Measurements from ENCODE around the gene KRTAP5-3. TPM values are rescaled to one million over a fixed set of nuclear protein-coding genes. Genes with fewer than 3 reads are reported as not detected.

KRTAP5-3 gene
- total and polyA plus RNA-seq, 2 of the 8 experiments (the other 6 are each of a cell fraction or from before 2014, with no cell fraction given): not detected

DNA sequence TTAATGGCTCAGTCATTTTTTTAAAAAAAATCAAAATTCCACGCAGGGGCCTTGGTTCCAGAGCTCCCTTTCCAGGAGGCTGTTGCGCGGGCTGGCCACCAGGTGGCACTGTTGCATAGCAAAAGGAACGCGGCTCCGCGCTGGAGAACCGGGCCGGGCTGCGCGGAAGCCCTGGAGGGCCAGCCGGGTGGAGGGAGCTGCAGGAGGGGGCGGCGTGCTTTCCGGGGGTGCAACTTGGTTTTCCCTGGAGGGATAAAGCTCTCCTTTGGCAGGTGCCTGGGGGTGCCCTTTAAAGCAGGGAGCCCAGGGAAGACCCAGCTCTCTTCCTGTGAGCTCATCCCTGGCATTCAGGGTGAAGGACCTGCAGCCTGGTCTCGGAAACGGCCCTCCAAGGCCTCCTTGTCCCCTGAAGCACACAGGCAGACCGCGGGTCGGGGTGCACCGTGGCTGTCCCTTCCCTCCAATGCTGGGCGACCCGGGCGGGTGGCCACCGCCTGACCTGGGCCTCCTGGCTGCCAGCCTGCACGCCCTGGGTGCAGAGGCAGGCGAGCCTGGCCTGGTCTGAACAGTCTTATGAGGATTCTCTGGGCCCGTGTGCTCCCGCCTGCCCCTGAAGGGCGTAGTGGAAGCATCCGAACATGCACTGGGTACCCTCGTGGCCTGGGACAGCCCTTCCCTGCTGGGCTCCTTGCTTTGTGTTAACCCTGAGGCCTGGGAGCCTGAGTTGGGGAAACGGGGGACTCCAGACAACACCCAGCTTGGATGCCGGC lies 44.7 kb upstream of the KRTAP5-3 start (continued):
- TF ChIP-seq, protein P1, sequence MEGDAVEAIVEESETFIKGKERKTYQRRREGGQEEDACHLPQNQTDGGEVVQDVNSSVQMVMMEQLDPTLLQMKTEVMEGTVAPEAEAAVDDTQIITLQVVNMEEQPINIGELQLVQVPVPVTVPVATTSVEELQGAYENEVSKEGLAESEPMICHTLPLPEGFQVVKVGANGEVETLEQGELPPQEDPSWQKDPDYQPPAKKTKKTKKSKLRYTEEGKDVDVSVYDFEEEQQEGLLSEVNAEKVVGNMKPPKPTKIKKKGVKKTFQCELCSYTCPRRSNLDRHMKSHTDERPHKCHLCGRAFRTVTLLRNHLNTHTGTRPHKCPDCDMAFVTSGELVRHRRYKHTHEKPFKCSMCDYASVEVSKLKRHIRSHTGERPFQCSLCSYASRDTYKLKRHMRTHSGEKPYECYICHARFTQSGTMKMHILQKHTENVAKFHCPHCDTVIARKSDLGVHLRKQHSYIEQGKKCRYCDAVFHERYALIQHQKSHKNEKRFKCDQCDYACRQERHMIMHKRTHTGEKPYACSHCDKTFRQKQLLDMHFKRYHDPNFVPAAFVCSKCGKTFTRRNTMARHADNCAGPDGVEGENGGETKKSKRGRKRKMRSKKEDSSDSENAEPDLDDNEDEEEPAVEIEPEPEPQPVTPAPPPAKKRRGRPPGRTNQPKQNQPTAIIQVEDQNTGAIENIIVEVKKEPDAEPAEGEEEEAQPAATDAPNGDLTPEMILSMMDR (IDR thresholded peaks at IDR 0.05; ENCODE audit: control extremely low read depth in 1 of 3, insufficient read depth in 1 of 3, low read depth in 1 of 3, low read length in 3 of 3): peak; percentile 76 to 92 (median 88)
- TF ChIP-seq, protein P2, sequence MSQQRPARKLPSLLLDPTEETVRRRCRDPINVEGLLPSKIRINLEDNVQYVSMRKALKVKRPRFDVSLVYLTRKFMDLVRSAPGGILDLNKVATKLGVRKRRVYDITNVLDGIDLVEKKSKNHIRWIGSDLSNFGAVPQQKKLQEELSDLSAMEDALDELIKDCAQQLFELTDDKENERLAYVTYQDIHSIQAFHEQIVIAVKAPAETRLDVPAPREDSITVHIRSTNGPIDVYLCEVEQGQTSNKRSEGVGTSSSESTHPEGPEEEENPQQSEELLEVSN (IDR thresholded peaks at IDR 0.05): no peak
- TF ChIP-seq, protein P3, sequence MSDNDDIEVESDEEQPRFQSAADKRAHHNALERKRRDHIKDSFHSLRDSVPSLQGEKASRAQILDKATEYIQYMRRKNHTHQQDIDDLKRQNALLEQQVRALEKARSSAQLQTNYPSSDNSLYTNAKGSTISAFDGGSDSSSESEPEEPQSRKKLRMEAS (IDR thresholded peaks at IDR 0.05): peak; percentile 20; the same call in 1 of the 2 replicates
- peak; percentile 38 for TF ChIP-seq KDM4A (IDR thresholded peaks at IDR 0.05; ENCODE audit: low read depth, low read length, severe bottlenecking)

Measured in H1 (cell line).